G401 (cell line): ENCODE results near the gene MBTPS2. TPM values are rescaled to one million over a fixed set of nuclear protein-coding genes. Genes with fewer than 3 reads are reported as not detected.

Experiments used
- DNase-seq: peaks from one replicate; pipeline ENCODE4 v3.0.0-alpha.2; 2015; ENCODE audit warnings: low spot score
- in situ Hi-C: cut with HindIII; loops from 2 replicates; pipeline ENCODE4 v1.10.0; 2016; ENCODE audit warnings: low sequenced_read_pairs, mixed read lengths
- total RNA-seq: library from RNA; depleted of rRNA; stranded (reverse); fragments of >200 nt; shearing (Covaris generic); gene quantifications from 2 replicates; pipeline ENCODE4 v1.2.3, GENCODE V29; 2014; rRNA removed

The MBTPS2 gene
- total RNA-seq, 1 experiment from 2014 or later: 4.3 TPM

DNA sequence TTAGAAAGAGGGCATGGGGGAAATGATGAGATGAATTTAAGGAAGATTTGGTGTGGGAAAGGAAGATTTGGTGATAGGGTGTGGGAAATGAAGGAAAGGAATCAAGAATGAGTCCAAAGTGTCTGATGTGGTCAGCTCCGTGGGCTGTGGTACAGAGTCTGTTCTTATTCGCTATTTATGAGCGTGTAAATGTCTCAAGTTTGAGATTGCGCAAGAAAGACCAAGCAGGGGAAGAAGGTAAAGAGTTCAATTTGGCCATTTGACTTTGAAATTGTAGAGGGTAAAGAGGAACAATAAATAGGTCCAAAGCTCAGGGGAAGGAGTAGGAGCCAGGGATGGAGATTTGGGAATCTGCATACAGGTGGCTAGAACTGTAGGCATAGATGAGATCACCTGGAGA lies 89.8 kb downstream of the MBTPS2 start:
- in situ Hi-C loops: no loop called here
- no peak for DNase-seq

DNA sequence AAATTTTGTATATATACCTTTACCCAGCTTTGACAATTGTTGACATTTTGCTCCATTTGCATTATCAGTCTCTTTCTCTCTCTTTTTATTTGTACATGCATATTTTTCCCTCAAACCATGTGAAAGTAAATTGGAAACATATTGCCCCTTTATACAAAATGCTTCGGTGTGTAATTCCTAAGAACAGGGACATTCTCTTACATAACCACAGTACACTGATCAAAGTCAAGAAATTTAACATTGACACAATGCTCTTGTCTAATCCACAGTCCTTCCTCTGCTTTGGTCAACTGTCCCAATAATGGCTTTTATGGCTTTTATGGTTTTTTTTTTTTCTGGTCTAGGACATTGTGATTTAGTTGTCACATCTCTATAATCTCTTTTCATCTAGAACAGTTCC lies 91.6 kb downstream of the MBTPS2 start:
- in situ Hi-C loops: no loop called here
- no peak for DNase-seq

GRCh38 chrX:21932292-21933002 lies 93.0 kb downstream of the MBTPS2 start:
- DNase-seq: no peak
- in situ Hi-C loops: no loop called here

DNA sequence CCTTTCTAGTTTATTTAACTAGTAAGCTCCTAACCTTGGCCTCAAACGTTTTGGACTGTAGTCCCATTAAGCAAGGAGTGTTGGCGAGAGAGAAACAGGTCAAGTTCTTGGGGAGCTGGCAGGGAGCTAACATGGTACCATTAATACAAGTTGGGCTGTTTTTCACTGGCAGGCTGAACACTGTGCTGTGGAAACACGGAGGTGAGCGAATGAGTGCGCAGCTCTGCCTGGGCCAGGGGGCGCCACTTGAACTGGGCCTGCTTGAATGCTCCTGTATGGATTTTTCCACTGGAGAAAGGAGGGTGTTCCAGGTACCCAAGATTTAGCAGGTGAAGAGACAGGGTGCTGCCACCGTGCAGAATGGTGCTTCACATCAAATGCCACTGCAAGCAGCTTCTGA lies 93.7 kb downstream of the MBTPS2 start:
- in situ Hi-C loops: no loop called here
- DNase-seq: no peak

GRCh38 chrX:21934414-21934813 lies 95.0 kb downstream of the MBTPS2 start:
- no peak for DNase-seq
- in situ Hi-C loops: no loop called here

Other genes with a start within 250 kb of the MBTPS2 start
- gene KLHL34, start 181.3 kb upstream of the MBTPS2 start, total RNA-seq: not detected in 2 replicates
- not detected in 2 replicates for gene SMPX, start 81.5 kb upstream of the MBTPS2 start, total RNA-seq
- gene YY2, start 16.4 kb downstream of the MBTPS2 start, total RNA-seq: not detected in 2 replicates
- gene SMS, start 101.1 kb downstream of the MBTPS2 start, total RNA-seq: 149 and 177 TPM in 2 replicates
- gene PHEX, start 192.7 kb downstream of the MBTPS2 start, total RNA-seq: not detected in 2 replicates